Endodermal cell (in vitro differentiated cells): ENCODE results near the gene DLGAP3. TPM values are rescaled to one million over a fixed set of nuclear protein-coding genes. Genes with fewer than 3 reads are reported as not detected.

Experiments used
- DNase-seq: peaks from one replicate; pipeline ENCODE4 v3.0.0-alpha.2; 2017
- H3K27ac ChIP-seq: 2 replicates; pipeline ENCODE4 v1.5.1; 2013; ENCODE audit warnings: mild to moderate bottlenecking, low read depth, low read length, moderate library complexity
- H3K27me3 ChIP-seq: 2 replicates; pipeline ENCODE4 v1.6.1; 2013; ENCODE audit warnings: mild to moderate bottlenecking, low read length, moderate library complexity; ENCODE audit not compliant: insufficient read depth, control insufficient read depth, poor library complexity, severe bottlenecking
- H3K36me3 ChIP-seq: 2 replicates; pipeline ENCODE4 v1.7.0; 2013; ENCODE audit warnings: mild to moderate bottlenecking, low read length, moderate library complexity; ENCODE audit not compliant: control insufficient read depth, insufficient read depth
- H3K4me1 ChIP-seq: one replicate; pipeline ENCODE4 v1.7.0; 2013; ENCODE audit warnings: low read length; ENCODE audit not compliant: control insufficient read depth, insufficient read depth
- H3K4me3 ChIP-seq: 2 replicates; pipeline ENCODE4 v1.5.1; 2013; ENCODE audit warnings: mild to moderate bottlenecking, low read length, moderate library complexity
- H3K9ac ChIP-seq: 2 replicates; pipeline ENCODE4 v1.6.1; 2013; ENCODE audit warnings: mild to moderate bottlenecking, low read length, moderate library complexity; ENCODE audit not compliant: poor library complexity, severe bottlenecking; ENCODE audit errors: extremely low read depth
- H3K9me3 ChIP-seq: 2 replicates; pipeline ENCODE4 v1.6.1; 2013; ENCODE audit warnings: mild to moderate bottlenecking, low read length, moderate library complexity; ENCODE audit not compliant: control insufficient read depth
- H3K27ac Mint-ChIP-seq: 2 replicates; pipeline ENCODE4 v1.8.0; 2020; ENCODE audit warnings: mixed read lengths
- H3K27me3 Mint-ChIP-seq: 2 replicates; pipeline ENCODE4 v1.8.0; 2021; ENCODE audit warnings: mild to moderate bottlenecking, mixed read lengths; ENCODE audit not compliant: insufficient read depth
- H3K36me3 Mint-ChIP-seq: 2 replicates; pipeline ENCODE4 v1.8.0; 2020; ENCODE audit warnings: low read depth, mixed read lengths
- H3K4me1 Mint-ChIP-seq: 2 replicates; pipeline ENCODE4 v1.8.0; 2020; ENCODE audit warnings: mixed read lengths
- H3K4me3 Mint-ChIP-seq: 2 replicates; pipeline ENCODE4 v1.8.0; 2020; ENCODE audit warnings: mild to moderate bottlenecking, moderate library complexity, mixed read lengths
- H3K9me3 Mint-ChIP-seq: 2 replicates; pipeline ENCODE4 v1.8.0; 2020; ENCODE audit warnings: mild to moderate bottlenecking, mixed read lengths
- WGBS, 2 experiments: methylation state at CpG; one replicate each; pipeline versions ENCODE4 v1.1.5 to v1.1.7; 2013; ENCODE audit warnings: missing lambda C conversion rate in 2 of 2, mixed read lengths in 1 of 2; ENCODE audit not compliant: insufficient coverage in 1 of 2, insufficient read length in 1 of 2; 5-methylcytosine and 5-hydroxymethylcytosine counted together
- total RNA-seq, 2 donors: library from RNA; stranded (reverse); fragmentation: NEBNext Ultra II Directional in 1 of 2; extraction: Animal tissue kit (Norgen Biotek cat#: 25700) in 1 of 2; gene quantifications; 2 replicates in 1 of 2; 3 replicates in 1 of 2; pipeline ENCODE4 v1.2.1, GENCODE V29; 2021
- TF ChIP-seq, protein P1 (sequence below): fragments of 200-600 bp; sonication (generic); conservative IDR thresholded peaks from 2 replicates; pipeline ENCODE4 v1.5.0; 2021; ENCODE audit warnings: antibody characterized with exemption, mild to moderate bottlenecking

DLGAP3 gene
- total RNA-seq, 2 donors from 2014 or later = 4.4 to 4.6 TPM

DNA sequence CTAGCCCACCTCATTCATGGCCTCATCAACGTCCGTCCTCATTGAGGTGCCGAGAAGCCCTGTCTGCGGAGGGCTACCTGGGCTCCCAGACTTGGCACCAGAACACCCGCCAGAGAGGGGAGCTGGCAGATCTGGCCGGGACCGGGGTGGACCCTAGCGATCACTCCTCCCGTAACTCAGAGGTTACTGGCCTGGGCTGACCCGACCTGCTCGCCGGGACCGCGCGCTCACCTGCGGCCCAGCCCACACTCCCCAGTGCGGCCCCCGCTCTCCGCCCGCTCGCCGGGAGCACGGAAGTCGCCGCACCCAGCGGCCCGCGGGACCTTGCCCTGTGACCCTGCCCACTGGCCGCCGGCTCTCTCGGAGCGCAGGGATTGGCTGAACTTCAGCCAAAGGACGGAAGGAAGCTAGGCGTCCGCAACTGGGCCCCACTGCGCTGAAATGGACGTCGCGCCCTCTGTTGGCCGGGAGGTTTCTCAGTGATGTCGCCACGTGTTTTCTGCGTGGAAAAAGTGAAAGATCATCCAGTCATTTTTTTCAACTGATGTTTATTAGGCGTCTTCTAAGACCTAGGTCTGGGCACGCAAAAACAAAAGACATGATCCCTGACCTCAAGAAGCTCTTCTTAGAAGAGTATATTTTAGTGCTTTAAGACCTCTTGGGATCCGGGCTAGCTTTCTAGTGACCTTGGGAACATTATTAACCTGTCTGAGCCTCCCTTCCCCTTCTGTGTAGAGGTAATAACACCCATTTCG lies 69.8 kb downstream of the DLGAP3 start, which contains the start of gene SMIM12:
SMIM12 (minus strand) TSS at position 304 of the 755 bp plus-strand sequence. CDS start 3,772 bp downstream, outside the sequence.
- Mint-ChIP-seq H3K36me3 (peaks cover 26% of the 10 kb centered on the region), H3K9me3 (peaks cover 4% of the 10 kb centered on the region), H3K27ac (peak within 1 kb of the TSS; percentile 87), H3K4me1 (peaks cover 12% of the 10 kb centered on the region), H3K27me3 (peaks cover 31% of the 10 kb centered on the region), H3K4me3 (peak within 1 kb of the TSS; percentile 93)
- 3 to 5% methylated on average over 20 to 46 of the region's 47 CpGs for WGBS, 2 experiments
- peak within 1 kb of the TSS; percentile 98 for H3K4me3 ChIP-seq
- H3K4me1 ChIP-seq = no peaks in the 10 kb centered on the region
- H3K9ac ChIP-seq = peak within 1 kb of the TSS; percentile 68
- DNase-seq = peak; percentile 97
- H3K27me3 ChIP-seq = peaks cover 28% of the 10 kb centered on the region
- peaks cover 17% of the 10 kb centered on the region for H3K36me3 ChIP-seq
- peaks cover 9% of the 10 kb centered on the region for H3K9me3 ChIP-seq
- H3K27ac ChIP-seq = no peak within 1 kb of the TSS
- TF ChIP-seq, protein P1, sequence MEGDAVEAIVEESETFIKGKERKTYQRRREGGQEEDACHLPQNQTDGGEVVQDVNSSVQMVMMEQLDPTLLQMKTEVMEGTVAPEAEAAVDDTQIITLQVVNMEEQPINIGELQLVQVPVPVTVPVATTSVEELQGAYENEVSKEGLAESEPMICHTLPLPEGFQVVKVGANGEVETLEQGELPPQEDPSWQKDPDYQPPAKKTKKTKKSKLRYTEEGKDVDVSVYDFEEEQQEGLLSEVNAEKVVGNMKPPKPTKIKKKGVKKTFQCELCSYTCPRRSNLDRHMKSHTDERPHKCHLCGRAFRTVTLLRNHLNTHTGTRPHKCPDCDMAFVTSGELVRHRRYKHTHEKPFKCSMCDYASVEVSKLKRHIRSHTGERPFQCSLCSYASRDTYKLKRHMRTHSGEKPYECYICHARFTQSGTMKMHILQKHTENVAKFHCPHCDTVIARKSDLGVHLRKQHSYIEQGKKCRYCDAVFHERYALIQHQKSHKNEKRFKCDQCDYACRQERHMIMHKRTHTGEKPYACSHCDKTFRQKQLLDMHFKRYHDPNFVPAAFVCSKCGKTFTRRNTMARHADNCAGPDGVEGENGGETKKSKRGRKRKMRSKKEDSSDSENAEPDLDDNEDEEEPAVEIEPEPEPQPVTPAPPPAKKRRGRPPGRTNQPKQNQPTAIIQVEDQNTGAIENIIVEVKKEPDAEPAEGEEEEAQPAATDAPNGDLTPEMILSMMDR = peak; percentile 93

DNA sequence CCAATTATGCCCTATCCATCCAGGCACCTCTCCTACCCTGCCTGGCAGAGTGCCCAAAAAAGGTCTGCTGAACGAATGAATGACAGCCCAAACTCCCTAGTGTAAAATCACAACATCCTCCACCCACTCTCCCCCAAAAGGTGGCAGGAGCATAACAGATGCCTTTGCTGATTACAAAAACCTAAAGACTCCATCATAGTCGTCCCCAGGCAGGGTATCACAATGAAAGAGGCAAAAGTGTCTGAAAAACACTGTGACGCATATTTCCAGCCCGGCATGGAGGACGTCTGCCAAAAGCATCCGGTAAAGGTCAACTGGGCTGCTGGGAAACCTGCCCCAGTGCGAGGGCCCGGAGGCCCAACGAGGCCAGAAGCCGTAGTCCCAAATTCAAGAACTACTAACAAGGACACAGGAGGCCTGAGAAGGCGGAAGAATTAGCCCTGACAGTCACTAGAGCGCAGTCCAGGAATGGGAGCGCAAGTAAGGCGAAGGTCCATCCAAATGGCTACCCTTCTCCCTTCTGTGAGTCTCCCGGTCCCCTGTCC lies 70.5 kb downstream of the DLGAP3 start:
- H3K9me3 Mint-ChIP-seq = peaks cover 4% of the 10 kb centered on the region

DNA sequence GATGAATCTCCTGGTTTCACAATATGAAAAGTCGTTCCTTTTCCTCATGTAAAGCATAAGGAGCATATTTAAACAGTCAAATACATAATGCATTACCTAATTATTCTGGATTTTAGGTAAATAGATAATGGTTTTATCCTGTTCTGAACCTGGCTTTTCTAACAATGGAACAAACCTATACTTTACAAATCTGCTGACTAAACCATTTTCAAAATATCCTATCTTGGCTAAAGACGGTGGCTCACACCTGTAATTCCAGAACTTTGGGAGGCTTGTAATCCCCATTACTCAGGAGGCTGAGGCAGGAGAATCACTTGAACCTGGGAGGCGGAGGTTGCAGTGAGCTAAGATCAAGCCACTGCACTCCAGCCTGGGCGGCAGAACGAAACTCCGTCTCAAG lies 72.8 kb downstream of the DLGAP3 start:
- no peak for DNase-seq
- H3K4me1 ChIP-seq = no peaks in the 10 kb centered on the region
- Mint-ChIP-seq H3K9me3 (peaks cover 4% of the 10 kb centered on the region), H3K4me3 (no peak overlapping the region), H3K36me3 (peaks cover 36% of the 10 kb centered on the region), H3K27ac (no peak overlapping the region), H3K4me1 (peaks cover 21% of the 10 kb centered on the region), H3K27me3 (peaks cover 5% of the 10 kb centered on the region)
- no peak overlapping the region for H3K27ac ChIP-seq
- TF ChIP-seq, protein P1 = no peak
- 93 to 98% methylated on average over 3 to 6 of the region's 6 CpGs for WGBS, 2 experiments
- H3K27me3 ChIP-seq = peaks cover under 1% of the 10 kb centered on the region
- peaks cover 31% of the 10 kb centered on the region for H3K36me3 ChIP-seq
- no peak overlapping the region for H3K4me3 ChIP-seq
- H3K9ac ChIP-seq = no peak overlapping the region
- peaks cover 9% of the 10 kb centered on the region for H3K9me3 ChIP-seq

More for the DNA sequence above, 70.5 kb downstream of the DLGAP3 start:
- Histone ChIP-seq H3K9me3 (peaks cover 9% of the 10 kb centered on the region), H3K27me3 (peaks cover 23% of the 10 kb centered on the region), H3K36me3 (peaks cover 24% of the 10 kb centered on the region), H3K4me1 (no peaks in the 10 kb centered on the region), H3K27ac (no peak overlapping the region), H3K4me3 (peak overlapping the region; percentile 98), H3K9ac (peak overlapping the region; percentile 68)
- WGBS, 2 experiments = 1 to 2% methylated on average over 12 to 15 of the region's 15 CpGs
- Mint-ChIP-seq H3K27ac (peak overlapping the region; percentile 87), H3K4me1 (peaks cover 12% of the 10 kb centered on the region), H3K36me3 (peaks cover 28% of the 10 kb centered on the region), H3K27me3 (peaks cover 24% of the 10 kb centered on the region), H3K4me3 (peak overlapping the region; percentile 93)
- no peak for DNase-seq
- TF ChIP-seq, protein P1 = no peak
